Measurements from ENCODE around the gene PARG. TPM values are rescaled to one million over a fixed set of nuclear protein-coding genes. Genes with fewer than 3 reads are reported as not detected.

Gene PARG
- total and polyA plus RNA-seq, 2 donors (not counting 3 experiments of a cell fraction or from before 2014, with no cell fraction given): 6.1 to 27.6 TPM

DNA sequence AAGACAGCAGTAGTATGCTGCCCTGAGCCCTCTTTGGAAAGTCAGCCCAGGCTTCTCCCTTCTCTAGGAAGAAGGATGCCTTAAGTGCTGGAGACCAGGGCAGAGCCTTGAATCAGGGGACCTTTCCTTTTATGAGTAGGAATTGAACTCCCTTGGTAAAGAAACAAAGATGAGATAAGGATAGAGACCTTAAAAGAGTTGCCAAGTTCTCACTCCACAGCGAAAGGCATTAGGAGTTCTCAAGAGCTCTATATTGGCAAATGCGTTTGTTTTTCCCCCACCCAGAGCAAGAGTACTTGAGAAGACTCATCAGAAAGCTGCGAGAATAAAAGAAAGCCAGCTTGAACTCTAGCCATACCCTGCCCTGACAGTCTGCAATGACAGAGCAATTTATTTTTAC is 106.9 kb downstream of the PARG start:
- no peak overlapping the region for H3K4me2 ChIP-seq (ENCODE audit: insufficient read depth, low read length)
- FAIRE-seq (no peak), DNase-seq (ENCODE audit: low read depth, low spot score) (no peak)
- no peak overlapping the region for H3K9ac ChIP-seq (replicated peaks; ENCODE audit: extremely low read depth, insufficient read depth, low read length)
- TF ChIP-seq POLR2A (IDR thresholded peaks at IDR 0.05; ENCODE audit: low read depth, low read length) (no peak), MAX (IDR thresholded peaks at IDR 0.05; ENCODE audit: insufficient read depth, insufficient read length) (no peak), GATA2 (IDR thresholded peaks at IDR 0.05; ENCODE audit: insufficient read depth, insufficient read length, low read depth, low read length) (no peak), MYC (IDR thresholded peaks at IDR 0.05; ENCODE audit: low read depth, low read length) (no peak), EZH2 (IDR thresholded peaks at IDR 0.05; ENCODE audit: borderline replicate concordance, low read depth, low read length, severe bottlenecking) (no peak), JUN (IDR thresholded peaks at IDR 0.05; ENCODE audit: borderline replicate concordance, insufficient read depth, insufficient read length, low read depth) (no peak), FOS (IDR thresholded peaks at IDR 0.05; ENCODE audit: borderline replicate concordance, insufficient read depth, low read length) (no peak), POLR2AphosphoS5 (IDR thresholded peaks at IDR 0.05; ENCODE audit: insufficient read depth, low read depth, low read length) (no peak)
- TF ChIP-seq, protein P1, sequence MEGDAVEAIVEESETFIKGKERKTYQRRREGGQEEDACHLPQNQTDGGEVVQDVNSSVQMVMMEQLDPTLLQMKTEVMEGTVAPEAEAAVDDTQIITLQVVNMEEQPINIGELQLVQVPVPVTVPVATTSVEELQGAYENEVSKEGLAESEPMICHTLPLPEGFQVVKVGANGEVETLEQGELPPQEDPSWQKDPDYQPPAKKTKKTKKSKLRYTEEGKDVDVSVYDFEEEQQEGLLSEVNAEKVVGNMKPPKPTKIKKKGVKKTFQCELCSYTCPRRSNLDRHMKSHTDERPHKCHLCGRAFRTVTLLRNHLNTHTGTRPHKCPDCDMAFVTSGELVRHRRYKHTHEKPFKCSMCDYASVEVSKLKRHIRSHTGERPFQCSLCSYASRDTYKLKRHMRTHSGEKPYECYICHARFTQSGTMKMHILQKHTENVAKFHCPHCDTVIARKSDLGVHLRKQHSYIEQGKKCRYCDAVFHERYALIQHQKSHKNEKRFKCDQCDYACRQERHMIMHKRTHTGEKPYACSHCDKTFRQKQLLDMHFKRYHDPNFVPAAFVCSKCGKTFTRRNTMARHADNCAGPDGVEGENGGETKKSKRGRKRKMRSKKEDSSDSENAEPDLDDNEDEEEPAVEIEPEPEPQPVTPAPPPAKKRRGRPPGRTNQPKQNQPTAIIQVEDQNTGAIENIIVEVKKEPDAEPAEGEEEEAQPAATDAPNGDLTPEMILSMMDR (IDR thresholded peaks at IDR 0.05; ENCODE audit: extremely low read depth in 1 of 2, insufficient read depth in 1 of 2, low read depth in 1 of 2, low read length in 2 of 2): no peak
- intact Hi-C loops (cut with micrococcal nuclease) (no loop called here), dilution Hi-C loops (cut with MboI; ENCODE audit: extremely low pct_ligation_motif_present, low sequenced_read_pairs) (no loop called here)
- H3K27ac ChIP-seq (ENCODE audit: insufficient read depth, low read depth, low read length): no peak overlapping the region
- no peaks in the 10 kb centered on the region for H3K27me3 ChIP-seq (ENCODE audit: control insufficient read depth in 2 of 2, insufficient read depth in 2 of 2, low read length in 2 of 2)
- H3K9me1 ChIP-seq (replicated peaks; ENCODE audit: control insufficient read depth, extremely low read depth, insufficient read depth, low read length): no peaks in the 10 kb centered on the region
- no peaks in the 10 kb centered on the region for H3K9me3 ChIP-seq (replicated peaks; ENCODE audit: control insufficient read depth, insufficient read depth, low read length)
- no peak overlapping the region for H3K4me3 ChIP-seq (replicated peaks in 1 of 3; ENCODE audit: insufficient read depth in 1 of 3, low read depth in 1 of 3, low read length in 3 of 3)
- POLR2A ChIA-PET: interaction anchor here (0.6 kb wide), 1 partner anchor 40 kb away, joined by 6 read pairs; no protein-coding TSS in a partner anchor
- H2AFZ ChIP-seq (ENCODE audit: low read depth, low read length): no peak overlapping the region
- peaks cover 0 to 1% of the 10 kb centered on the region in 2 experiments for H3K36me3 ChIP-seq (ENCODE audit: control insufficient read depth in 2 of 2, extremely low read depth in 1 of 2, insufficient read depth in 2 of 2, low read length in 2 of 2)
- CTCF ChIA-PET: no interaction called here
- no TSS peak for BruUV-seq (replicated peaks)
- H3K4me1 ChIP-seq (ENCODE audit: control insufficient read depth, extremely low read depth, insufficient read depth, low read length): peaks cover 48% of the 10 kb centered on the region
- H4K20me1 ChIP-seq (replicated peaks; ENCODE audit: control insufficient read depth, extremely low read depth, insufficient read depth, low read length): no peaks in the 10 kb centered on the region
- no peaks in the 10 kb centered on the region for H3K79me2 ChIP-seq (ENCODE audit: control insufficient read depth, insufficient read depth, low read length)

Data from endothelial cell of umbilical vein (primary cell).